Nucleus accumbens (tissue), 56 donors: ENCODE results near the gene GDF11.
A peak's percentile ranks its signal among the peaks of the same experiment; 100 is the strongest.

Experiments
- DNase-seq, 56 donors: peaks; one replicate each; lab custom pipeline; 2025; lab: John Stamatoyannopoulos, UW

Gene GDF11

GRCh38 chr12:55771736-55772135 lies 28.8 kb downstream of the GDF11 start:
- no peak for DNase-seq

- no peak for DNase-seq
Observed at GRCh38 chr12:55777856-55778255, 34.9 kb downstream of the GDF11 start.

- DNase-seq = no peak
Observed at GRCh38 chr12:55780685-55781084, 37.8 kb downstream of the GDF11 start.

- DNase-seq = no peak
Observed at GRCh38 chr12:55788546-55788945, 45.6 kb downstream of the GDF11 start.

- no peak for DNase-seq
Observed at GRCh38 chr12:55789171-55789570, 46.2 kb downstream of the GDF11 start.

- DNase-seq = no peak
Observed at GRCh38 chr12:55789893-55790292, 47.0 kb downstream of the GDF11 start.

GRCh38 chr12:55795950-55796349 lies 53.0 kb downstream of the GDF11 start:
- DNase-seq = no peak

- DNase-seq = peak in 19 of 56 donors; percentile 0 to 63 (median 12)
Observed at GRCh38 chr12:55797068-55797467, 54.1 kb downstream of the GDF11 start.

- no peak for DNase-seq
Observed at GRCh38 chr12:55797550-55797949, 54.6 kb downstream of the GDF11 start.
